ENCODE results near the gene MTRFR.
A peak's percentile ranks its signal among the peaks of the same experiment; 100 is the strongest.
"Not testable (repeated sequence)": the region's sequence is repeated elsewhere in the genome, so short reads cannot be mapped to it uniquely, and the experiment has no call there.

MTRFR gene

DNA sequence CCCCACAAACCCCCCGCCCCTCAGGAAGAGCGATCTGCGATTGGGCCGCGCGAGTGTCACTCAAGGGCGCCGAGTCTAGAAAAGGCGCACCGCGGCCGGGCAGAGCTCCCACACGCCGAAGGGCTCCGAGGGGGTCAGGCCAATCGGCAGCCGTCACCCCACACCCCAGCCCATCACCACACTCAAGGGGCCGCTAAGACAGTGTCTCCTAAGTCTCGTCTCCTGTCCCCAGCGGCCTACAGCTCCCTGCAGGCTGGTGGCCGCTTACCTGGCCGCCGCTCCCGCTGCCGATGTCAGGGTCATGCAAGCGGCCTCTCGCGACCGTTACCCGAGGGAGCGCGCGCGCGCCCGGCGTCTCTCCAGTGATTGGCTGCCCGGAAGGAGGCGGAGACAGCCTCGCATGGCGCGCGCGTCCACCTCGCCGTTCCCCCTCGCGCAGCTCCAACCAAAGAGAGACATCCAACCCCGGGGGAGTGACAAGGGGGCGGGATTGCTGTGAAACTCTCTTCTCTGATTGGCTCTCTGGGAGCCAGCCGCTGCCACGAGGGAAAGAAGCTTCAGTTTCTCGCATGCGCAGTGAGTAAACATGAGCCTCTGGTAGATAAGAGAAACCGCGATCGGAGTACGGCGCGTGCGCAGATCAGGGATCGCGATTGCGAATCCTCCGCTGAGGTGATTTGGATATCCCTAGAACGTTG is at the start of gene MTRFR, which contains the start of gene MPHOSPH9:
Gene MTRFR, plus strand, starts transcription at position 630 of the 698 bp plus-strand sequence. CDS start 20,239 bp downstream, outside the sequence.
Gene MPHOSPH9, minus strand, starts transcription at position 335 of the 698 bp plus-strand sequence. CDS start 2,777 bp downstream, outside the sequence.
- peak; percentile 98 for DNase-seq (ENCODE audit: low spot score)

DNA sequence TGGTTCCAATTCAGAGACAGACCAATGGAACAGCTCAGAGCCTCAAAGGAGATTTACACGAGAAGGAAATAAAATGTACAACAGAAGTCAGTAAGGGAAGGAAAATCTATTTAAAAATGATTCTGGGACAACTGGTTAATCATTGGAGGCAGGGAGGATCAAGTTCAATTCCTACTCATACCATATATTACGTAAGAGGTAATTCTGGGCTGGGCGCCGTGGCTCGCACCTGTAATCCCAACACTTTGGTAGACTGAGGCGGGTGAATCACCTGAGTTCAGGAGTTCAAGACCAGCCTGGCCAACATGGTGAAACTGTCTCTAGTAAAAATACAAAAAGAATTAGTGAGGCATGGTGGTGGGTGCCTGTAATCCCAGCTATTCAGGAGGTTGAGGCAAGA is 45.6 kb upstream of the MTRFR start:
- no peak for DNase-seq (ENCODE audit: low spot score)

DNA sequence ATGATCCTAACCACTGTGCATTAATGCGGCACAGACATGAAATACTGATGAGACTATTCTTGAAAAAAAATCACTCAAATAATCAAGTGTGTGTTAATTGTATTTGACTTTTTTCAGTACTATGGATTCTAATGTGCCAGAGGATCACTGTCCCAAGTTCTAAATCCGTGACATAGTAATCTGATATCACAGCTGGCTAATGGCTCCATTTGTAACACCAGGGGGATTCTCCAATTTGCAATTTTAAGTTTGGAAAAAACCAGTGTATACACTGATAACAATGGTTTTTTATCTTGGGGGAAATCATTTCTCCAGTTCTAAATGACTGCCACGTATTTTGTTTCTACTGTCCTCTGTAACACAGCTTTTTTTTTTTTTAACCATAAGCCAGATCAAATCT is 33.3 kb upstream of the MTRFR start:
- DNase-seq (ENCODE audit: low spot score) = no peak

DNA sequence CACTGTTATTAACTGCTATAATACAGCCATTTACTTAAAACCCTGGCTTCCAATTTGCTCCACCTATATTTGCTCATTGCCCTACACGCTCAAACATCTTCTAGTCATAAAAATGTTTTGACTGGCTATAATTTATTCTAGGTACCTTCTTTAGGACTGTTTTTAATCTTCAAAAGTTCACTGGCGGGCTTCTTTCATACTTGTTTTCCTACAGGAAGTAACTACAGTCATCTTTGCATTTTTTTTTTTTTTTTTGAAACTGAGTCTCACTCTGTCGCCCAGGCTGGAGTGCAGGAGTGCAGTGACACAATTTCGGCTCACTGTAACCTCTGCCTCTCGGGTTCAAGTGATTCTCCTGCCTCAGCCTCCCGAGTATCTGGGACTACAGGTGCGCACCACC is 32.8 kb upstream of the MTRFR start:
- DNase-seq (ENCODE audit: low spot score) = no peak

DNA sequence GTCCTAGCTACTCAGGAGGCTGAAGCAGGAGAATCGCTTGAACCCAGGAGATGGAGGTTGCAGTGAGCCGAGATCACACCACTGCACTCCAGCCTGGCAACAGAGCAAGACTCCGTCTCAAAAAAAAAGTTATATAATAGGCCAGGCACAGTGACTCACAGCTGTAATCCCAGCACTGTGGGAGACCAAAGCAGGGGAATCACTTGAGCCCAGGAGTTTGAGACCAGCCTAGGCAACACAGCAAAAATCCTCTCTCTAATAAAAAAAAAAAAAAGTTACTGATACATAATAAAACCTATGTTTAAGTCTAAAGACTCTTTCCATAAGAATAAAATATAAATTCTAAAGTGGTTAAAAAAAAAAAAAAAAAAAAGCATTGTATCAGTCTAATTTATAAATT is 26.4 kb upstream of the MTRFR start:
- DNase-seq (ENCODE audit: low spot score) = not testable (repeated sequence)

DNA sequence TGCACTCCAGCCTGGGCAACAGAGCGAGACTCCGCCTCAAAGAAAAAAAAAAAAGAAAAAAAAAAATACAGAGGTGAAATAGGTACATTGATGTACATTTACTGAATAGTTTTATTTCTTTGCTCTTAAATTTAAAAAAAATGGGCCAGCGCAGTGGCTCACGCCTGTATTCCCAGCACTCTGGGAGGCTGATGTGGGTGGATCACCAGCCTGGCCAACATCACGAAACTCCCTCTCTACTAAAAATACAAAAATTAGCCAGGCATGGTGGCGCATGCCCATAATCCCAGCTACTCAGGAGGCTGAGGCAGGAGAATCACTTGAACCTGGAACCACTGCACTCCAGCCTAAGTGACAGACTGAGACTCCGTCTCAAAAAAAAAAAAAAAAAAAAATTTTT is 25.4 kb upstream of the MTRFR start:
- DNase-seq (ENCODE audit: low spot score) = not testable (repeated sequence)

DNA sequence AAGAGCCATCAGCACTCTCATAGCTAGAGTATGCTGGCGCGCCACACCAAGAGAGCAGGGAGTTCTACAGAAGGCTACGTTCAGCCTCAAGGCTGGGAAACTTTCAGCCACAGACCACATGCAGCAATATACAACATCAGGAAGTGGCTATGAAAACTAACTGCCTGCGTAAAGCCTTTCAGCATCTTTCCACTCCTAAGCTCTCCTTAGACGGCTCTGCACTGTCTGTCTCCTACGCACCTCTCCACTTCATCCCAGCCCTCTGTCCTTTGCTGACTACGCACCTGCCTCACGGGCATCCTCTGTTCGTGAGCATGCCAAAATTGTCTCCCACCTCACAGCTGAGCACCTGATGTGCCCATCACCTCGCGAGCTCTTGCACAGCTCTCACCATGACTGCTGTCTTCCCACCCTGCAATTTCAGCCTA is 10.0 kb upstream of the MTRFR start:
- DNase-seq (ENCODE audit: low spot score) = no peak

DNA sequence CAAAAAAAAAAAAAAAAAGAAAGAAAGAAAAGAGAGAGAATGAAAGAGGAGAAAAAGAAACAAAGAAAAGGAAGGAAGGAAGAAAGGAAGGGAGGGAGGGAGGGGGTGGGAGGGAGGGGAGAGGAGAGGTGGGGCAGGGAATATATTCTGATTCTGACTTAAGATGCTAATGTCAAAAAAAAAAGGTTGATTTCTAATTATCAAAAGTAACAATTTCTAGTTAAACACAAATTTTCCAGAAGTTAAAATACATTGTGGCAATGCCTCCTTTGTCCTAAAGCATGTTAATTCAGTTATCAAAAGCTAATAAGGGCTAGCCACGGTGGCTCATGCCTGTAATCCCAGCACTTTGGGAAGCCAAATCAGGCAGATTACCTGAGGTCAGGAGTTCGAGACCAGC is 7.8 kb upstream of the MTRFR start:
- no peak for DNase-seq (ENCODE audit: low spot score)

DNA sequence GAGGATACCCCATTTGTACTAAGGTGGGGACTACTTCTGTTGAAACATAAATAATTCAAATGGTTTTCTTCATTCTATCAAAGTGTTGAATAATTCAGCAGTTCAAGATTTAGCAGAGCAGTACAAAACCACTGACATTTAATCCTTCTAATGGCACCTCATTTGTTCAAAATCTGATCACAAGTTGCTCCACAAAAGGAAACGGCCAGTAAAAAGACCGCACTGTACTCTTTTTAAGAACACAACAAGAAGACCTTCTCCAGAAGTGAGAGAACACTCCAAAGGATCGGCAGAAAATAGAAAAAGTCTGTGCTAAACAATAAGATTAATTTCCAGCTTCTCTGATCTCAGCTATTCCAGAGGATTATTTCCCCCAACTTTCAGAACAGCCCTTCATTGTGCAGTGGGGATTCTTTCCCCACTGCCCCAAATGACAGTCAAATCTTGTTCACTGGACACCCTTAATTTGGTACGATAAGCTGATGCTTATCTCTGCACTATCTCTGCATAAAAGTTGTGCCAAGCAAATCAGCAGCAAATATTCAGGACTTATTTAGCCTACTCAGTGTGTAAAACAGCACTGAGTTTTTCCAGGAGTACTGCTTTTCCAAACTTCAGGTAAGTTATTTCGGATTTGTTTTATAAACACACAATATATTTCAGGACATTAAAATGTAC is 5.5 kb upstream of the MTRFR start:
- no peak for DNase-seq (ENCODE audit: low spot score)

DNA sequence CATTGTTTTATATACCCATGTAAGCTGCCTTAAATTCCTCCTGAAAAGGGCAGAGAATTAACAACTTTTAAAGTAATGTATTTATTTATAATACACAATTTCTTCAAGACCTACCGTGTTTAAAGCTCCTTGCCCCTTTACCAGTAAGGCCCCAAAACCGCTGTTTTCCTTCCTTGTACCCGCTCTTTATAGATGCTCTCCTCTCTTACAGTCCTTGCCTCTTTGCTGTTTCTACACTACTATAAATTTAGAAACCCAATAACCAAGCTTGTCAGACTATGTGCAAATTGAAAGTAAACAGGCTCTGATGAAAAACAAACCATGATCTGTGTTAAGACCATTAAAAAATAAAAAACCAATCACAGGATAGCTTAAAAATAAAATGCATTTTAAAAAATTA is 4.2 kb upstream of the MTRFR start:
- no peak for DNase-seq (ENCODE audit: low spot score)

DNA sequence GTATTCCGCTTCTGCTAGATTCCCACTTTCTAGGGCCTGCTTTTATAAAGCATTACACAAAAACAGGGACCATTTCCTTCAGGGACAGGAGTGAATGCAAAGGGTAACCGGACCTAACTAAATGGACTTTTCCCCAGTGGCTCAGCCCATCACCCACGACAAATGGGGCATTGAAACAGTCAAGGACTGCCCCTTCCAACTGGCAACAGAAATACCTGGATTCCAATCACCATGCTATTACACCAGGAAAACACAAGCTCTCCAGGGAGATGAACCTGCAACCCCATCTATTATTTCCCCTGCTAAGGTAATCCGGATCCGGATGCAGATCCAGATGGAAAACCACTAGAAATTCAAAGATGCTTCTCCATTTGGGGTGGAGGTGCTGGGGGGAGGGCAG is 1.3 kb upstream of the MTRFR start:
- DNase-seq (ENCODE audit: low spot score) = no peak

DNA sequence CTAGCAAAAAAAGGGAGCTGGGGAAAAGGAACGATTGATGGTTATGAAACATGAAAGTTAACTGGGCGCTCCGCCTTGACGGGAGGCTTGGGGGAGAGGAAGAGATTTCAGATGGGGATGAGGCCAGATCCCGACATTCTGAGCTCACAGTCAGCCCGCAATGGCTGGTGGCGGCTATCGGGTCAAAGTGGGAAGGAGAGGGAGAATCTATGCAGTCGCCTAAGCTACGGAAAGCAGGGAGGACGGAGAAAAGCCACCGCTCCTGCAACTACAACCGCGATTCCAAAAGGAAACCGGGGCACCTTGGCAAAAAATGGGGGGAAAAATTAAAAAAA is 797 bp upstream of the MTRFR start:
- DNase-seq (ENCODE audit: low spot score) = no peak

DNA sequence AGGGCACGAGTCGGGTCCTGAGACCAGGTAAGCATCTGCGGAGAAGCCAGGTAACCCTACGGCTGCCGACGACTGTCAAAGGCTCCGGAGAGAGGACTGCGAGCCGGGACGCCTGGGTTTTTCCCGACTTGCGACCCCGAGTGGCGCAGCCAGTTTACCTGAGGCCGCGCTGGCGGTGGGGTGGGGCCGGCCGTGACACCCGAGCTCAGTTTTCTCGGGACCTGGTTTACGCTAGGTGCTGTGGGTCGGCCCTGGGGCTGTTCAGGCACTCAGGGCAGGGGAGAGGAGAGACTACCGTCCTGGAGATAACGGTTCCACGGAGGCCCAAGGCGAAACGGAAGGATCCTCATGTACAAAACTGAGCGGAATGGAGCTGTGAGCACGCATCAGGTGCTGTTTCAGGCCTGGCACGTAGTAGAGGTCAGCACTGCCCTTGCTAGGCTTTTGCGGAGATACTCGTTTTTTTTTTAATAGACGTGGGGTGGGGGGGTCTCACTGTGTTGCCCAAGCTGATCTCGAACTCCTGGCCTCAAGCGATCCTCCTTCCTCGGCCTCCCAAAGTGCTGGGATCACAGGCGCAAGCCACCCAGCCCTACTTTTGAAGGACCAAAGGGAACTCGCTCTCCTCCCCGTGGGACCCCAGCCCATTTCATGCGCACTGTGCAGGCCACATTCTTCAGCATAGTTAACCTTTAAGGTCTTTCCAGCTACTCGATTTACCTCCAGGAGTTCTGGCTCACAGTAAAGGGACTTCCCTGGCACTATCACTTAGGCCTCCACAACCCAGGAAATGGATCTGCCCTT is 471 bp downstream of the MTRFR start:
- no peak for DNase-seq (ENCODE audit: low spot score)

DNA sequence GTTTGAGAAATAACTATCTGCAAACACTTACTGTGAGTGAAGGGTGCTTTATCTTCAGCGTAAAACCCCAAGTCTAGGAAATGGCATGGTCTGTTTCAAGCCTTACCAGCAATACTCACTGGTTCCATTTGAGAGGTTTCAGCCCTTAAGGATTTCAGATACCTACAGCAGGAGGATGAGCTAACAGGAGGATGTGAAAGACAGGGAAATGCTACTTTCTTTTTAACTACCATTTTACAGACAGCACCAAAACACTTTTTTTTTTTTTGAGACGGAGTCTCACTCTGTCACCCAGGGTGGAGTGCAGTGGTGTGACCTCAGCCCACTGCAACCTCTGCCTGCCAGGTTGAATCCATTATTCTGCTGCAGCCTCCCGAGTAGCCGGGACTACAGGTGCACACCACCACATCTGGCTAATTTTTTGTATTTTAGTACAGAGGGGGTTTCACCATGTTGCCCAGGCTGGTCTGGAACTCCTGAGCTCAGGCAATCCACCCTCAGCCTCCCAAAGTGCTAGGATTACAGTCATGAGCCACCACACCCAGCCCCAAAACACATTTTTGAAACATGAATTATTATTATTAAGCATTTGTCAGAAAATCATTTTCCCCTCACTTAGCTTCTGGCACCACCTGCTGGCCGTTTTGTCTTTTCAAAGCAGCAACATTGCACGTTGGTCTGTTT is 4.6 kb downstream of the MTRFR start:
- peak; percentile 72 for DNase-seq (ENCODE audit: low spot score)

DNA sequence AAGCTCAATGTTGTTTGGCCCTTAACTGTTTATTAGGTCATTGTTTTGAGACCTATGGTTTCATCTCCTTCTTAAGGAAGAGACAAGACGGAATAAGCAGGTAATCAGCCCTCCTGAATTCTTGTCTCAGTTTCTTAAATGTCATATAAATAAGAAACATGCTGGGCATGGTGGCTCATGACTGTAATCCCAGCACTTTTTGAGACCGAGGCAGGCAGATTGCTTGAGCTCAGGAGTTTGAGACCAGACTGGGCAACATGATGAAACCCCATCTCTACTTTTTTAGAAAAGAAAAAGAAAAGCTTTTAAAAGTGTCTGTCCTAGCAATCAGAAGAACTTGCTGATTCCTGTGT is 5.1 kb downstream of the MTRFR start:
- no peak for DNase-seq (ENCODE audit: low spot score)

DNA sequence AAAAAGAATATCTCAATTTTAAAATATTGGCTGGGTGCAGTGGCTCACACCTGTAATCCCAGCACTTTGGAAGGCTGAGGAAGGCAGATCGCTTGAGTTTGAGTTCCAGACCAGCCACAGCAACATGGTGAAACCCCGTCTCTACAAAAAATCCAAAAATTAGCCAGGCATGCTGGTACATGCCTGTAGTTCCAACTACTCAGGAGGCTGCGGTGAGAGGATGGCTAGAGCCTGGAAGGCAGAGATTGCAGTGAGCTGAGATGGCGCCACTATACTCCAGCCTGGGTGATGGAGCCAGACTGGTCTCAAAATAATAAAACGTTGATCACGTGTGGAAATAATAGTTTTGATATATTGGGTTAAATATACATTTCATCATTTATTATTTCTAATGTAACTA is 5.7 kb downstream of the MTRFR start:
- no peak for DNase-seq (ENCODE audit: low spot score)

DNA sequence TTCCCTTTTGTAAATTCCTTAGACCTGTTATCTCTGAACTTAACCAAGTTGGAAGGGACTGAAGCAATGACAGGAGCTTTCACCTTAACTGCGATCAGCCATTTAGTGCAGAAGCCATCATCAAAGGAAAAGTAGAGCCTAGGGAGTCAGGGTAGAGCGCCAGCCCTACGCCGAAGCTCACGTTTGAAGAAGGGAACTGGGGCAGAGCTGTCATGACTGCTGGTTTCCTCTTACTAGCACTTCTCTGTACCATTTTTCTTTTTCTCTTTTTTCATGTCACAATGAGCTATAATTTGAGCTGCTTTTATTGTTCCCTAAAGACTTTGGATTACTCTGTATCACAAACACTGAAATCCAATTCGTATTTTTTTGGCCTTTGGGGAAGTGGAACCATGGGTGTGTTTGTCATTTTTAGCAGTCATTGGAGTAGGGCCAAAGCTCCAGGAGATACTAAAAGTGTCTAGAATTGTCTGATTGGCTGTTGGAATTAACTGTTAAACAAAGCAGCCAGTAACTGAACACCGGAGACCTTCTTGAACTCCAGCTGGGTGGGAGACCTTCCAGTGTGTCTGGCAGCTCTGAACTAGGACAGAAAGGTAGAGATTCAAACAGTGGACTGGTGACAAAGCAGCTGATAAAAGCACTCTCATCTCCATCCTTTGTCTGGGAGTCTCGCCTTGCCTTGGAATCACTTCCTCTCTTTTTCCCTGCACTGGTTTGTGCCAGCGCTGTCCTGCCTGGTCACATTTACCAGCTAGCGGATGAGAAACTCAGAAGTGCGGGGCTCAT is 9.1 kb downstream of the MTRFR start:
- DNase-seq (ENCODE audit: low spot score) = no peak

DNA sequence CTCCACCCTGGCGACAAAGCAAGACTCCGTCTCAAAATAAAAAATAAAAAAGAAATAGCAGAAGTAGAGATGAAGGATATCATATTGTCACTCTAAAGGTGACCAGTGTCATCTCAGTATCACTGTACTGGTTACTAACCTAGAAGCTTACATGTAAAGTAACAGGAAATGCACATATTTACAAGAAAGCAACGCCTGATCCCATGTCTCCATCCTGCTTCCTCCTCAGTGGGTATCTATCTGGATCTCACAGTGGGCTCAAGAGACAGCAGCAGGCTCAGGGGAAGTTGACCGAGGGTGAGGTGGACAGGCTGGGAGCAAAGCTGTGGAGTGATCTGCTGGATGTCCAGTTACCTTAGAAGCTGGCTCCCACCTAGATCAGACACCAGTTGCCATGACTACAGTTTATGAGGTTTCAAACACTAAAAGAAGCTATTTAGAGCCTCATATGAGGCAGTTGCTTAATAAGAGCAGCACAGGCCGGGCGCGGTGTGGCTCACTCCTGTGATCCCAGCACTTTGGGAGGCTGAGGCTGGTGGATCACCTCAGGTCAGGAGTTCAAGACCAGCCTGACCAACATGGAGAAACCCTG is 10.5 kb downstream of the MTRFR start:
- DNase-seq (ENCODE audit: low spot score) = no peak

DNA sequence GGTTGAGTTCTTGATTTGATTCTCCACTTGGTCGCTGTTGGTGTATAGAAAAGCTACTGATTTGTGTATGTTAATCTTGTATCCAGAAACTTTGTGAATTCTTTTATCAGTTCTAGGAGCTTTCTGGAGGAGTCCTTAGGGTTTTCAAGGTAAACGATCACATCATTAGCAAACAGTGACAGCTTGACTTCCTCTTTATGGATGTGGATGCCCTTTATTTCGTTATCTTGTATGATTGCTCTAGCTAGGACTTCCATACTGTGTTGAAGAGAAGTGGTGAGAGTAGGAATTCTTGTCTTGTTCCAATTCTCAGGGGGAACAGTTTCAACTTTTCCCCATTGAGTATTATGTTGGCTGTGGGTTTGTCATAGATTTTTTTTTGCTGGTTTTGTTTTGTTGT is 12.4 kb downstream of the MTRFR start:
- DNase-seq (ENCODE audit: low spot score) = no peak

DNA sequence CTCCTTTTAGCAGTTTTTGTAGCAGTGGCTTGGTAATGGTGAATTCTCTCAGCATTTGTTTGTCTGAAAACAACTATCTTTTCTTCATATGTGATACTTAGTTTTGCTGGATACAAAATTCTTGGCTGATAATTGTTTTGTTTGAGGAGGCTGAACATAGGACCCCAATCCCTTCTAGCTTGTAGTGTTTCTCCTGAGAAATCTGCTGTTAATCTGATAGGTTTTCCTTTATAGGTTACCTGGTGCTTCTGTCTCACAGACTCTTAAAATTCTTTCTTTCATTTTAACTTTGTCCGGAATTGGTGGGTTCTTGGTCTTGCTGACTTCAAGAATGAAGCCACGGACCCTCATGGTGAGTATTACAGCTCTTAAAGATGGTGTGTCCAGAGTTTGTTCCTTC is 14.9 kb downstream of the MTRFR start:
- DNase-seq (ENCODE audit: low spot score) = not testable (repeated sequence)
